Loucy (cell line): ENCODE data around the gene RPL37A.

Experiments
- H2AFZ ChIP-seq: fragments of 200-600 bp; sonication (generic); 2 replicates; pipeline ENCODE4 v1.6.0; 2016; ENCODE audit warnings: antibody characterized with exemption, mild to moderate bottlenecking, low read length, moderate library complexity
- H3F3A ChIP-seq: fragments of 200-600 bp; 2 replicates; pipeline ENCODE4 v1.6.0; 2016; ENCODE audit warnings: antibody characterized with exemption, low read depth, mild to moderate bottlenecking
- H3K27me3 ChIP-seq: fragments of 200-600 bp; sonication (generic); 2 replicates; pipeline ENCODE4 v1.6.1; 2014; ENCODE audit warnings: low read length, mild to moderate bottlenecking; ENCODE audit not compliant: insufficient read depth, poor library complexity, severe bottlenecking
- H3K36me3 ChIP-seq: fragments of 200-600 bp; sonication (generic); 2 replicates; pipeline ENCODE4 v1.6.1; 2016; ENCODE audit warnings: low read length; ENCODE audit not compliant: insufficient read depth
- H3K4me1 ChIP-seq: fragments of 200-600 bp; sonication (generic); 2 replicates; pipeline ENCODE4 v1.5.1; 2014; ENCODE audit warnings: low read length, mild to moderate bottlenecking; ENCODE audit not compliant: insufficient read depth, poor library complexity, severe bottlenecking
- H3K4me2 ChIP-seq: fragments of 200-600 bp; sonication (generic); 2 replicates; pipeline ENCODE4 v1.6.0; 2014; ENCODE audit warnings: antibody characterized with exemption, low read length, low read depth, mild to moderate bottlenecking; ENCODE audit not compliant: poor library complexity, severe bottlenecking
- H3K4me3 ChIP-seq: fragments of 200-600 bp; sonication (generic); 2 replicates; pipeline ENCODE4 v1.5.1; 2014; ENCODE audit warnings: low read length, mild to moderate bottlenecking, mixed read lengths; ENCODE audit not compliant: poor library complexity, severe bottlenecking
- H3K79me2 ChIP-seq: fragments of 200-600 bp; sonication (generic); 2 replicates; pipeline ENCODE4 v1.6.1; 2014; ENCODE audit warnings: low read length; ENCODE audit not compliant: insufficient read depth
- H3K9ac ChIP-seq: fragments of 200-600 bp; sonication (generic); 2 replicates; pipeline ENCODE4 v1.6.0; 2014; ENCODE audit warnings: mild to moderate bottlenecking, low read depth, low read length, moderate library complexity; ENCODE audit not compliant: poor library complexity, severe bottlenecking
- H3K9me2 ChIP-seq: fragments of 200-600 bp; sonication (generic); replicated peaks from 2 replicates; pipeline ENCODE4 v1.6.1; 2016; ENCODE audit warnings: low read depth, low read length, mixed read lengths
- H3K9me3 ChIP-seq: fragments of 200-600 bp; sonication (generic); 2 replicates; pipeline ENCODE4 v1.6.1; 2014; ENCODE audit warnings: mild to moderate bottlenecking, antibody characterized with exemption, low read length, low read depth; ENCODE audit not compliant: insufficient read depth
- H4K20me1 ChIP-seq: fragments of 200-600 bp; sonication (generic); 2 replicates; pipeline ENCODE4 v1.6.0; 2014; ENCODE audit warnings: antibody characterized with exemption, low read length, mild to moderate bottlenecking; ENCODE audit not compliant: insufficient read depth, poor library complexity, severe bottlenecking
- EZH2phosphoT487 ChIP-seq: fragments of 200-600 bp; IDR thresholded peaks from 2 replicates; pipeline ENCODE4 v1.6.1; 2018; ENCODE audit warnings: antibody characterized with exemption, mild to moderate bottlenecking, moderate library complexity, borderline replicate concordance
- TF ChIP-seq, protein P1 (sequence below): fragments of 200-600 bp; sonication (generic); conservative IDR thresholded peaks from 2 replicates; pipeline ENCODE4 v1.5.1; 2014; ENCODE audit warnings: mild to moderate bottlenecking, antibody characterized with exemption, low read length

RPL37A gene

DNA sequence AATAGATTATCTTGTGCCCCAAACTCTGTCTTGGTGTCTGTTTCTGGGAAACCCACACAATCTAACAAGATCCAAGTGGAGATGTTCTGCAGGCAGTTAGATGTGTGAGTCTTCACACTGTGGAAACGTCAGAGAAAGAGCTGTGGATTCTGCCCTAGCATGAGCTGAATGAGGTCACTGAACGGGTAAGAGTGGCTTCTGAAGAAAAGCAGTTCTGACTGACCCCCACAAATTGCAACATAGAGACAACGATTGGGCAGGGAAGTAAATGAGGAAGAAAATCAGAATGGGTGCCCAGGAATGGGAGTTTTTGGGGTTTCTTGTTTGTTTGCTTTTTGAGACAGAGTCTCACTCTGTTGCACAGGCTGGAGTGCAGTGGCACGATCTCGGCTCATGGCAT lies 12.9 kb upstream of the RPL37A start:
- no peak overlapping the region for H3K9ac ChIP-seq
- H3K27me3 ChIP-seq: no peaks in the 10 kb centered on the region
- H3K9me2 ChIP-seq: no peaks in the 10 kb centered on the region
- H3K36me3 ChIP-seq: peaks cover 15% of the 10 kb centered on the region
- H3F3A ChIP-seq: no peaks in the 10 kb centered on the region
- no peak overlapping the region for H2AFZ ChIP-seq
- H3K4me3 ChIP-seq: no peak overlapping the region
- no peaks in the 10 kb centered on the region for H3K9me3 ChIP-seq
- H3K79me2 ChIP-seq: no peaks in the 10 kb centered on the region
- TF ChIP-seq EZH2phosphoT487: no peak
- TF ChIP-seq, protein P1, sequence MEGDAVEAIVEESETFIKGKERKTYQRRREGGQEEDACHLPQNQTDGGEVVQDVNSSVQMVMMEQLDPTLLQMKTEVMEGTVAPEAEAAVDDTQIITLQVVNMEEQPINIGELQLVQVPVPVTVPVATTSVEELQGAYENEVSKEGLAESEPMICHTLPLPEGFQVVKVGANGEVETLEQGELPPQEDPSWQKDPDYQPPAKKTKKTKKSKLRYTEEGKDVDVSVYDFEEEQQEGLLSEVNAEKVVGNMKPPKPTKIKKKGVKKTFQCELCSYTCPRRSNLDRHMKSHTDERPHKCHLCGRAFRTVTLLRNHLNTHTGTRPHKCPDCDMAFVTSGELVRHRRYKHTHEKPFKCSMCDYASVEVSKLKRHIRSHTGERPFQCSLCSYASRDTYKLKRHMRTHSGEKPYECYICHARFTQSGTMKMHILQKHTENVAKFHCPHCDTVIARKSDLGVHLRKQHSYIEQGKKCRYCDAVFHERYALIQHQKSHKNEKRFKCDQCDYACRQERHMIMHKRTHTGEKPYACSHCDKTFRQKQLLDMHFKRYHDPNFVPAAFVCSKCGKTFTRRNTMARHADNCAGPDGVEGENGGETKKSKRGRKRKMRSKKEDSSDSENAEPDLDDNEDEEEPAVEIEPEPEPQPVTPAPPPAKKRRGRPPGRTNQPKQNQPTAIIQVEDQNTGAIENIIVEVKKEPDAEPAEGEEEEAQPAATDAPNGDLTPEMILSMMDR: no peak
- no peaks in the 10 kb centered on the region for H4K20me1 ChIP-seq
- no peak overlapping the region for H3K4me2 ChIP-seq
- peaks cover 19% of the 10 kb centered on the region for H3K4me1 ChIP-seq

DNA sequence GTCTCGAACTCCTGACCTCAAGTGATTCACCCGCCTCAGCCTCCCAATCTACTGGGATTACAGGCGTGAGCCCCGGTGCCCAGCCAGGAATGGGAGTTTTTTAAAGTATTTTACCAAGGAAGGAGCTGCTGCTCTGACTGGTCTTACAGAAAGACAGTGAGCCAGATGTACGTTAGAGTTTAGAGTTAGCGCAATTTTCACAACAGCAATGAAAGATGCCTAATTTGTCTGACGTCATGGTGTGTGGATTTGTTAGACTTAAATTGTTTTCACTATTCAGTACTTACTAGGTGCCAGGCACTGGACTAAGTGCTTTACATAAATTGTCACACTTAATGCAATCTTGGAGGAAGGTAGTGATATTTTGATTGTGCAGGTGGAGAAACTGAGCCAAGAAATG lies 12.4 kb upstream of the RPL37A start:
- Histone ChIP-seq H2AFZ (no peak overlapping the region), H3F3A (no peaks in the 10 kb centered on the region), H3K4me2 (no peak overlapping the region), H3K9me2 (no peaks in the 10 kb centered on the region), H3K9ac (no peak overlapping the region), H3K4me1 (peaks cover 24% of the 10 kb centered on the region), H3K4me3 (no peak overlapping the region), H3K36me3 (peaks cover 13% of the 10 kb centered on the region), H3K79me2 (no peaks in the 10 kb centered on the region), H3K9me3 (no peaks in the 10 kb centered on the region), H3K27me3 (no peaks in the 10 kb centered on the region), H4K20me1 (no peaks in the 10 kb centered on the region)
- TF ChIP-seq, protein P1: no peak
- no peak for TF ChIP-seq EZH2phosphoT487

DNA sequence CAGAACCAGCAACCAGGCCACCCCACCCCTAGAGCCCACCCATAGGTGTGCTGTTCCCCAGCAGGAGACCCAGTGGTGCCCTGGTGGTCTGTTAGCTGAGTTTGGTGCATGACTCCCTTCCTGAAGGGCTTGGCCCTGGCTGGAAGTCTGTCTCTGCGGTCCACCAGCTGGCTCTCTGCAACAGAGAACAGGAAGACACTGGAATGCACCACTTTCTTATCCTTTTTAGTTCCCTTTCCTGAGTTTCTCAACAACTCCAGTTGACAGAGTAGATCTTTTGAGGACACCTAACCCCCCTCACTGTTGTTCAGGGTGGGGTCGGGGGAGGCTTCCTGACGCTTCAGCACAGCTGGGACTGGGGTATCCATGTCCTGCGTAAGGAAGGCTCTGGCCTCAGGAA lies 11.9 kb upstream of the RPL37A start:
- peaks cover 26% of the 10 kb centered on the region for H3K4me1 ChIP-seq
- H3K79me2 ChIP-seq: no peaks in the 10 kb centered on the region
- H3K27me3 ChIP-seq: no peaks in the 10 kb centered on the region
- H2AFZ ChIP-seq: no peak overlapping the region
- no peak overlapping the region for H3K4me2 ChIP-seq
- H3K9me3 ChIP-seq: no peaks in the 10 kb centered on the region
- peaks cover 13% of the 10 kb centered on the region for H3K36me3 ChIP-seq
- no peaks in the 10 kb centered on the region for H3K9me2 ChIP-seq
- no peaks in the 10 kb centered on the region for H3F3A ChIP-seq
- H3K9ac ChIP-seq: no peak overlapping the region
- TF ChIP-seq, protein P1: no peak
- no peak for TF ChIP-seq EZH2phosphoT487
- no peaks in the 10 kb centered on the region for H4K20me1 ChIP-seq
- H3K4me3 ChIP-seq: no peak overlapping the region
